ENCODE results near the gene MRAP. TPM values are rescaled to one million over a fixed set of nuclear protein-coding genes. Genes with fewer than 3 reads are reported as not detected.
"Not testable (repeated sequence)": the region's sequence is repeated elsewhere in the genome, so short reads cannot be mapped to it uniquely, and the experiment has no call there.

The MRAP gene
- total and polyA plus RNA-seq, 2 donors (not counting 1 experiment from before 2014, with no cell fraction given) = 0.17 TPM; not detected in 1

GRCh38 chr21:32309906-32310460, 11.3 kb downstream of the MRAP start:
- Histone ChIP-seq H3K27ac (ENCODE audit: insufficient read depth, low read length) (no peak overlapping the region), H2AFZ (ENCODE audit: low read length) (no peak overlapping the region), H3K4me2 (ENCODE audit: extremely low read depth, insufficient read depth, low read length) (no peak overlapping the region), H3K27me3 (ENCODE audit: control insufficient read depth, insufficient read depth, low read length) (no peaks in the 10 kb centered on the region), H3K79me2 (ENCODE audit: control insufficient read depth, insufficient read depth, low read length) (no peaks in the 10 kb centered on the region), H3K9ac (ENCODE audit: insufficient read depth, low read length) (no peak overlapping the region), H3K36me3 (ENCODE audit: control insufficient read depth, insufficient read depth, low read length) (peaks cover 12% of the 10 kb centered on the region), H3K9me3 (ENCODE audit: control insufficient read depth, insufficient read depth, low read depth, low read length) (no peaks in the 10 kb centered on the region), H3K4me3 (replicated peaks in 1 of 4; ENCODE audit: control extremely low read depth in 1 of 4, insufficient read depth in 1 of 4, low read depth in 3 of 4, low read length in 4 of 4) (no peak overlapping the region), H3K4me1 (ENCODE audit: control insufficient read depth, extremely low read depth, insufficient read depth, low read length) (no peaks in the 10 kb centered on the region), H4K20me1 (ENCODE audit: control insufficient read depth, extremely low read depth, insufficient read depth, low read length) (no peaks in the 10 kb centered on the region)
- TF ChIP-seq EZH2 (IDR thresholded peaks at IDR 0.05; ENCODE audit: low read length, missing control alignments) = no peak
- TF ChIP-seq, protein P1, sequence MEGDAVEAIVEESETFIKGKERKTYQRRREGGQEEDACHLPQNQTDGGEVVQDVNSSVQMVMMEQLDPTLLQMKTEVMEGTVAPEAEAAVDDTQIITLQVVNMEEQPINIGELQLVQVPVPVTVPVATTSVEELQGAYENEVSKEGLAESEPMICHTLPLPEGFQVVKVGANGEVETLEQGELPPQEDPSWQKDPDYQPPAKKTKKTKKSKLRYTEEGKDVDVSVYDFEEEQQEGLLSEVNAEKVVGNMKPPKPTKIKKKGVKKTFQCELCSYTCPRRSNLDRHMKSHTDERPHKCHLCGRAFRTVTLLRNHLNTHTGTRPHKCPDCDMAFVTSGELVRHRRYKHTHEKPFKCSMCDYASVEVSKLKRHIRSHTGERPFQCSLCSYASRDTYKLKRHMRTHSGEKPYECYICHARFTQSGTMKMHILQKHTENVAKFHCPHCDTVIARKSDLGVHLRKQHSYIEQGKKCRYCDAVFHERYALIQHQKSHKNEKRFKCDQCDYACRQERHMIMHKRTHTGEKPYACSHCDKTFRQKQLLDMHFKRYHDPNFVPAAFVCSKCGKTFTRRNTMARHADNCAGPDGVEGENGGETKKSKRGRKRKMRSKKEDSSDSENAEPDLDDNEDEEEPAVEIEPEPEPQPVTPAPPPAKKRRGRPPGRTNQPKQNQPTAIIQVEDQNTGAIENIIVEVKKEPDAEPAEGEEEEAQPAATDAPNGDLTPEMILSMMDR (conservative IDR thresholded peaks at IDR 0.05 in 1 of 2, IDR thresholded peaks at IDR 0.05 in 1 of 2; ENCODE audit: low read depth in 1 of 2, low read length in 2 of 2) = no peak
- DNase-seq (ENCODE audit: low read depth in 2 of 2) = no peak

DNA sequence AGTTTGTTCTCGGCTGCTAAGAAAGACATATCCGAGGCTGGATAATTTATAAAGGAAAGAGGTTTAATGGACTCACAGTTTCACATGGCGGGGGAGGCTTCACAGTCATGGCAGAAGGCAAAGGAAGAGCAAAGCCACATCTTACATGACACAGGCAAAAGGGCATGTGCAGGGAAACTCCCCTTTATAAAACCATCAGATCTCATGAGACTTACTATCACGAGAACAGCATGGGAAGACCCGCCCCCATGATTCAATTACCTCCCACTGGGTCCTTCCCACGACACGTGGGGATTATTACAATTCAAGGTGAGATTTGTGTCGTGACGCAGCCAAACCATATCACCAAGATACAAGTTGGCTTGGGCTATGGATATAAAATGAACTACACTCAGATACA, 12.3 kb downstream of the MRAP start:
- not testable (repeated sequence) for H3K4me3 ChIP-seq (replicated peaks in 1 of 4; ENCODE audit: control extremely low read depth in 1 of 4, insufficient read depth in 1 of 4, low read depth in 3 of 4, low read length in 4 of 4); H3K27me3 ChIP-seq (ENCODE audit: control insufficient read depth, insufficient read depth, low read length); H3K27ac ChIP-seq (ENCODE audit: insufficient read depth, low read length); H3K4me1 ChIP-seq (ENCODE audit: control insufficient read depth, extremely low read depth, insufficient read depth, low read length); H2AFZ ChIP-seq (ENCODE audit: low read length); H3K9ac ChIP-seq (ENCODE audit: insufficient read depth, low read length); DNase-seq (ENCODE audit: low read depth in 2 of 2); H3K4me2 ChIP-seq (ENCODE audit: extremely low read depth, insufficient read depth, low read length); H3K79me2 ChIP-seq (ENCODE audit: control insufficient read depth, insufficient read depth, low read length); H4K20me1 ChIP-seq (ENCODE audit: control insufficient read depth, extremely low read depth, insufficient read depth, low read length); H3K9me3 ChIP-seq (ENCODE audit: control insufficient read depth, insufficient read depth, low read depth, low read length)
- H3K36me3 ChIP-seq (ENCODE audit: control insufficient read depth, insufficient read depth, low read length) = peaks cover 12% of the 10 kb centered on the region

GRCh38 chr21:32311621-32312020, 13.0 kb downstream of the MRAP start:
- TF ChIP-seq, protein P1 (conservative IDR thresholded peaks at IDR 0.05 in 1 of 2, IDR thresholded peaks at IDR 0.05 in 1 of 2; ENCODE audit: low read depth in 1 of 2, low read length in 2 of 2) = no peak
- TF ChIP-seq EZH2 (IDR thresholded peaks at IDR 0.05; ENCODE audit: low read length, missing control alignments) = no peak
- no peak overlapping the region for H3K4me3 ChIP-seq (replicated peaks in 1 of 4; ENCODE audit: control extremely low read depth in 1 of 4, insufficient read depth in 1 of 4, low read depth in 3 of 4, low read length in 4 of 4)
- no peak for DNase-seq (ENCODE audit: low read depth in 2 of 2)
- no peaks in the 10 kb centered on the region for H3K9me3 ChIP-seq (ENCODE audit: control insufficient read depth, insufficient read depth, low read depth, low read length)
- no peaks in the 10 kb centered on the region for H3K79me2 ChIP-seq (ENCODE audit: control insufficient read depth, insufficient read depth, low read length)
- H3K9ac ChIP-seq (ENCODE audit: insufficient read depth, low read length) = no peak overlapping the region
- H3K27me3 ChIP-seq (ENCODE audit: control insufficient read depth, insufficient read depth, low read length) = no peaks in the 10 kb centered on the region
- H3K4me2 ChIP-seq (ENCODE audit: extremely low read depth, insufficient read depth, low read length) = no peak overlapping the region
- no peak overlapping the region for H3K27ac ChIP-seq (ENCODE audit: insufficient read depth, low read length)
- no peaks in the 10 kb centered on the region for H3K4me1 ChIP-seq (ENCODE audit: control insufficient read depth, extremely low read depth, insufficient read depth, low read length)
- no peak overlapping the region for H2AFZ ChIP-seq (ENCODE audit: low read length)
- H4K20me1 ChIP-seq (ENCODE audit: control insufficient read depth, extremely low read depth, insufficient read depth, low read length) = no peaks in the 10 kb centered on the region
- H3K36me3 ChIP-seq (ENCODE audit: control insufficient read depth, insufficient read depth, low read length) = peaks cover 12% of the 10 kb centered on the region

Measured in fibroblast of lung (primary cell).